Peyer's patch (tissue), 4 donors: ENCODE measurements around the gene CCT3.

Source experiments
- CTCF ChIP-seq, 6 experiments: fragments of 450-650 bp in 4 of 6; fragments of 200-600 bp in 2 of 6; sonication (generic) in 1 of 6; IDR thresholded peaks; one replicate each; pipeline ENCODE4 v1.5.1; 2017 to 2019; ENCODE audit warnings: antibody characterized with exemption in 6 of 6, mild to moderate bottlenecking in 3 of 6, moderate library complexity in 1 of 6
- POLR2A ChIP-seq, 2 donors: fragments of 450-650 bp; IDR thresholded peaks; one replicate each; pipeline ENCODE4 v1.5.1; 2017; ENCODE audit warnings: antibody characterized with exemption in 2 of 2, mild to moderate bottlenecking in 2 of 2, moderate library complexity in 2 of 2

GRCh38 chr1:156262461-156263287 is 75.4 kb downstream of the CCT3 start:
- TF ChIP-seq CTCF (IDR thresholded peaks at IDR 0.05) (no peak), POLR2A (IDR thresholded peaks at IDR 0.05) (no peak)
